ENCODE measurements around the gene MUSK.

MUSK gene

DNA sequence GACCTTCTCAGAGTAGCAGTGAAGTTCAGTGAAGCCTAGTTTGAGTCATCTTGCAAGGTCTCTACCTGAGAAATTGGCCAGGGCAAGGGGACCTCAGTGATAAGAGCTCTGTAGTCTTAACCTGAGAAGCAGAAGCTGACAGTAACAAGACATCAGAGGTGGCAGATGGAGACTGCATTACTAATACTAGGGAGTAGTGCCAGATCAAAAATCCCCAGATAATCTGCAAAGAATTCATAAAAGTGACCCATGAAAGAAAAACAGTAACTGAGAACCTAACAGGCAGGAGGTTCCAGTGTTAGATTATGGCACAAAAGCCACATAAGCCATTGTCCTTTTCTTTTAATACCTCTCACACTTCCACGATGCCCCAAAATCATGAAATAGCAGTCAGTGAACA lies 175.5 kb downstream of the MUSK start:
- Histone ChIP-seq H3K4me1 (ENCODE audit: control insufficient read depth, insufficient read depth, low read length) (no peaks in the 10 kb centered on the region), H3K9me3 (ENCODE audit: control insufficient read depth, insufficient read depth, low read length) (no peaks in the 10 kb centered on the region), H3K27me3 (ENCODE audit: control insufficient read depth, insufficient read depth, low read length) (no peaks in the 10 kb centered on the region), H3K36me3 (ENCODE audit: control insufficient read depth, insufficient read depth, low read length) (no peaks in the 10 kb centered on the region), H3K4me3 (ENCODE audit: low read depth, low read length) (no peak overlapping the region), H3K9ac (ENCODE audit: low read depth, low read length) (no peak overlapping the region)

DNA sequence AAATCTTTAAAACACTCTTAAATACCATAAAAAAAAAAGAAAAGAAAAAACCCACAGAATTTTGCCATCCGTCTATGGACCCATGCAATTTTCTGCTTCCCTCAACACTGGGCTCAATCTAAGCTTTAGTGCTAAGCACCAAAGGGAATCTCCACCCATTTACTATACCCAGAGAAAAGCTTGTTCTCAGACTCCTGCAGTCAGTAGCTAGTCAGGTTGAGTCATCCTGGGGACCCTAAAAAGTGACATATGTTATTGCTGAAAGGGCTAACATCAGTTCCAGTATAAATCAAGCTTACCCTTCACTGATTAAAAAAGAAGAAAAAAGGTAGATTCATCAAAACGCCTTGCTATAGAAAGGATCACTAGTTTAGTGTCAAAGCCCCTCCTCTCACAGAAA lies 177.6 kb downstream of the MUSK start:
- no peaks in the 10 kb centered on the region for H3K9me3 ChIP-seq (ENCODE audit: control insufficient read depth, insufficient read depth, low read length)
- no peak overlapping the region for H3K9ac ChIP-seq (ENCODE audit: low read depth, low read length)
- H3K4me3 ChIP-seq (ENCODE audit: low read depth, low read length) = no peak overlapping the region
- no peaks in the 10 kb centered on the region for H3K36me3 ChIP-seq (ENCODE audit: control insufficient read depth, insufficient read depth, low read length)
- no peaks in the 10 kb centered on the region for H3K4me1 ChIP-seq (ENCODE audit: control insufficient read depth, insufficient read depth, low read length)
- H3K27me3 ChIP-seq (ENCODE audit: control insufficient read depth, insufficient read depth, low read length) = no peaks in the 10 kb centered on the region

DNA sequence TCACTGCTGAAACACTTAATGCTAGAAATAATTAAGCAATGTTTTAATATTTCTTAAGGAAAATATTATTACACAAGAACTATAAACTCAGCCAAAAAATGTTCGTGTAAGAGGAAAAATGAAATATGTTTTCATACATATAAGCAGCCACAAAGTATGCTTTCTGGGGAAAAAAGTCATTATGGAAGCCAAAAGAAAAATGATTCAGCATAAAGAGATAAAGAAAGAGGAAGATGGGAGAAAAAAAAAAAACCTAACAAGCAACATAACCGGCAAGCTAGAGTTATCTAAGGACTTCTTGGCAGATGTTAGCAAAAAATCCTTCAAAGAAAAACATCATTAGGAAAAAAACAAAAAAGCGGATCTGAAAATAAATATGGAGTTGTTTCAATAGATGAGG lies 179.1 kb downstream of the MUSK start:
- H3K27me3 ChIP-seq (ENCODE audit: control insufficient read depth, insufficient read depth, low read length) = no peaks in the 10 kb centered on the region
- no peaks in the 10 kb centered on the region for H3K36me3 ChIP-seq (ENCODE audit: control insufficient read depth, insufficient read depth, low read length)
- H3K9ac ChIP-seq (ENCODE audit: low read depth, low read length) = no peak overlapping the region
- no peaks in the 10 kb centered on the region for H3K4me1 ChIP-seq (ENCODE audit: control insufficient read depth, insufficient read depth, low read length)
- no peak overlapping the region for H3K4me3 ChIP-seq (ENCODE audit: low read depth, low read length)
- no peaks in the 10 kb centered on the region for H3K9me3 ChIP-seq (ENCODE audit: control insufficient read depth, insufficient read depth, low read length)

DNA sequence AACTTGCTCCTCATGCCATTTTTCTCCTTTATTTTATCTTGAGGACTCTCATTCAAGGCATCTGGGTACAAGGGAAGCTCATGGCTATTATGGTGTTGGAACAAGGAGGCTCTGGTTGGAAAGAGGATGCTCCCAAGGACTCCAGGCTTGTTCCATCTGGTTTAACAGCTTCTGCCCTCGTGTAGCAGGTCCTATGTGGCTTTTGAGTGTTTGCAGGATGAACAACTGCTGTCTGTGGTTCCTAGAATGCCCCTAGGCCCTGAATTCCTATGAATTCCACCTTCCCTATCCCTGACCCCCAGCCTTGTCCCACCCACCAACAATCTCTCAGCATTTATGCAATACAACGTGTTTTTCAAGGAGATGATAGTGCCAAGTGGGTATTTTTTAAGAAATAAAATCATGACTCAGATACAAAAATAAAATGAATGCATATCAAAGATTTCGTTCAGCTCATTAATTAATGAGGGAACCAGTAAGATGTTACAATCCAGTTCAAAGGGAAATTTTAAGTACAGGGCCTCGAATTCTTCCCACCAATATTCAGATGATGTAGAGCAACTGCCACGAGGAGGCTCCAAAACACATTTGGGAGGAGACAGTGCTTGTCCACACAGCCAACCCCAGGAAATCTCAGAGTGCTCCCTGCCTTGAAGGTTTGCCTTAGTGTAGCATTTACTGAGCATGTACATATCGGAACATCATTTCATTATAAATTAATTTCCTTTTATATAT lies 182.0 kb downstream of the MUSK start:
- Histone ChIP-seq H3K9ac (ENCODE audit: low read depth, low read length) (no peak overlapping the region), H3K4me3 (ENCODE audit: low read depth, low read length) (no peak overlapping the region), H3K36me3 (ENCODE audit: control insufficient read depth, insufficient read depth, low read length) (no peaks in the 10 kb centered on the region)

More for the DNA sequence above, 182.0 kb downstream of the MUSK start:
- no peaks in the 10 kb centered on the region for H3K9me3 ChIP-seq (ENCODE audit: control insufficient read depth, insufficient read depth, low read length)
- no peaks in the 10 kb centered on the region for H3K4me1 ChIP-seq (ENCODE audit: control insufficient read depth, insufficient read depth, low read length)
- H3K27me3 ChIP-seq (ENCODE audit: control insufficient read depth, insufficient read depth, low read length) = no peaks in the 10 kb centered on the region

Data from iPS-15b (cell line).